Measurements from ENCODE around the gene TARBP1.

DNA sequence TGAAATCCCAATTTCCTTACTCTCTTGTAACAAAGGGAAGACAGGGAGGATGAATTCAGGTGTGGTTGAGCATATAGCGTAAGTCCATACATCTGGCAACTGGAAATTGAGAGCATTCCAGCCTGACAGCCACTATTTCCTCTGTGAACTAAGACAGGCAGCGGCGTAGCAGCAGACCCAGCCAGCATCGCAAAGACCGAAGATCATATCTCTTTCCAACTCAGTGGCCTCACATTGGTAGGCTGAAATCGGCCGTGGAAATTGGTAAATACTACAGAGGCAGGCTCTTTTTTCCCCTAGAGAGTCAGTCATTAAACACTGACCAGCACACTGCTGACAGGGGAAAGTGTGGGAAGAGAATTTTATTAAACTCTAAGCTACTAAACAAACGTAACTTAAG lies 43.4 kb downstream of the TARBP1 start:
- TF ChIP-seq POLR2A (IDR thresholded peaks at IDR 0.05; ENCODE audit: low read length), result no peak
- TF ChIP-seq GATA1 (IDR thresholded peaks at IDR 0.05; ENCODE audit: low read depth, low read length), result no peak
